Activated naive CD8-positive, alpha-beta T cell treated with anti-CD3 and anti-CD28 coated beads, Interleukin-2, amount 50 U/mL, for 16 hours (primary cell): ENCODE data around the gene HOGA1.
"Not testable (repeated sequence)": the region's sequence is repeated elsewhere in the genome, so short reads cannot be mapped to it uniquely, and the experiment has no call there.

Experiments
- DNase-seq: peaks from one replicate; pipeline ENCODE4 v3.0.0-alpha.2; 2020; ENCODE audit warnings: low read depth, low spot score

Gene HOGA1

DNA sequence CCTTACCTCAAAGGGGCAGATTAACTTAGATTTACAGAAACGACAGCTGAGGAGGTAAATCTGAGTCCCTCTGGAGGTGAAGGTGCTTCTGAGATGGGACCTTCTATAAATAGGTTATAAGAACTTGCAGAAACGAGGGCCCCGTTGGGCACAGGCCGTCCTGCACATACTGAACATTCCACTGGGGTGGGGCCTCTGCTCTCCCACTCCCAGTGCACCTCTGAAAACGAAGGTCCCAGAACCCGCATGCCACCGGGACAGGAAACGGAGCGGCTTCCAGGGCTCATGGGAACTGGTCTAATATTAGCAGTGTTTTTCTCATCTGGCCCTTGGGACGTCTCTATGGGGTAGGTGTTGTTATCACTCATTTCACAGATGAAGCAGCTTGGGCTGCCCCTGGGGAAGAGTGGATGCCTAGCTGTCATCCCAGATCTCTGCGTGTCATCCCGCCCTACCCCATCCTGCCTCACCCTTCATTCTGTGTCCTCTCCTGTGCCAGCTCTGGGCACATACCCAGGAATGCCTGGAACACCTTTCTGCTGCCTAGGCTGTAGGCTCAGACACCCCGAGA lies 24.9 kb downstream of the HOGA1 start:
- DNase-seq: no peak

DNA sequence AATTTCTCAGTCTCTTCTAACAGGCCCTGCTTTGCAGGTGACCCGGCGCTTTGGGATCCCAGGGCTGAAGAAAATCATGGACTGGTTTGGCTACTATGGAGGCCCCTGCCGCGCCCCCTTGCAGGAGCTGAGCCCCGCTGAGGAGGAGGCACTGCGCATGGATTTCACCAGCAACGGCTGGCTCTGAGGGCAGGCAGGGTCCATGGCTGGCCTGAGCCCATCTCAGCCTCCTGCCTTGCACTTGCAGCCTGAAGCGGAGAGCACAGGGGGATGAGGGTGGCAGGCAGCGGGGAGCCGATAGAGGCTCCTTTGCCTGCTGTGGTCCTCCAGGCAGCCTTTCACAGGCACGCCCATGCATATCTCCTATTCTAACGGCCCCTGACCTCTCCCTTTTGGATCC lies 27.3 kb downstream of the HOGA1 start:
- DNase-seq: no peak

DNA sequence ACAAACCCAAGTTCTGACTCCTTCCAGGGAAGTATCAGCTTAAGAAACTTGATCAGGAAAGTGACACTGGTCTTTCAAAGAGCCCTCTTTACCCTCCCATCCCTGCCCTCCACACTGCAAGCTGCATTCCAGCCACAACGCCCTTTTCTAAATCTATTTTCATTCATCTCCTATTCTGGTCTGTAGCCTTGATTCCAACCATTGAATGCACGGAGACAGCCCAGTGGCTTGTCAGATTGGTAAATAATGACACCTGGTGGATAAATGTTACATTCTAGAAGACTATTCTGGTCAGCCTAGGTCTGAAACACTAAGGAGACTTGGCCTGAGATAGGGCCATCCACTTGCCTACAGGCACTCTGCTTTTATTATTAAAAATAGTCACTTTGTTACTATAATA lies 28.2 kb downstream of the HOGA1 start:
- DNase-seq: no peak

DNA sequence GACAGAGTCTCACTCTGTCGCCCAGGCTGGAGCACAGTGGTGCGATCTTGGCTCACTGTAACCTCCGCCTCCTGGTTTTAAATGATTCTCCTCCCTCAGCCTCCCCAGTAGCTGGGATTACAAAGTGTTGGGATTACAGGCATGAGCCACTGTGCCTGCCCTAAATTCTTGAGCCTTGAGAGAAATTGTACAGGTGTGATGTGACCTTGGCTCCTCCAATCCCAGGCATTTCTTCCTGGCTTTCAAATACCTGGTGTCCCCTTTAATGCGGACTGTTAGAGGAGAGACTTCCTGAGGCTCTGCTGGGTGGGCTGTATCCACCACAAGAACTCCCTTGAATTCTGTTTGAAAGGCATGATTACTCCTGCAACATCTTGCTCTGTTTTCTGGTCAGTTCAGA lies 34.1 kb downstream of the HOGA1 start:
- no peak for DNase-seq

DNA sequence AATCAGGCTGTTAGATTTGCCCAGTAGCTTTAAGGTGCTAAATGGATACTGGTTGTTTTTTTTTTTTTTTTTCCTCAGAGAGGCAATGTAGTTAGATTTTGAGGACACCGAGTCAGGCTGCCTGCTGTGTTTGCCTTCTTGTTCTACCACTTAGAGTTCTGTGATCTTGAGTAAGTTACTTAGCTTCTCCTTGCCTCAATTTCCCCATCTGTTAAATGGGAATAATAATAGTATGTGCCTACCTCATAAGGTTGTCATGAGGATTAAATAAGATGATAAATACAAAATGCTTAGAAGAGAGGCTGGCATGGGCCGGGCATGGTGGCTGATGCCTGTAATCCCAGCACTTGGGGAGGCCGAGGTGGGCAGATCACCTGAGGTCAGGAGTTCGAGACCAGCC lies 34.5 kb downstream of the HOGA1 start:
- no peak for DNase-seq

DNA sequence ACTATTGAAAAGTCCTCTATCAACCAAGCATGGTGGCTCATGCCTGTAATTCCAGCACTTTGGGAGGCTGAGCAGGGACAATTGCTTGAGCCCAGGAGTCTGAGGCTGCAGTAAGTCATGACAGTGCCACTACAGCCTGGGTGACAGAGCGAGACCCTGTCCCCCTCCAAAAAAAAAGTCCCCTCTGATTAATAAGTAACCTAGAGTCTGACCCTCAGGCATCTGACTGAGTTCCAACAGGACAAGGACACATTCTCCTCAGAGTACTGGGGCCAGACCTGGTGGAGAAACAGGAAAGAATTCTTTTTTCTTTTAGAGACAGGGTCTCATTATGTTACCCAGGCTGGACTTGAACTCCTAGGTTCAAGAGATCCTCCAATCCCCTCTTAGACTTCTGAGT lies 39.1 kb downstream of the HOGA1 start:
- no peak for DNase-seq

DNA sequence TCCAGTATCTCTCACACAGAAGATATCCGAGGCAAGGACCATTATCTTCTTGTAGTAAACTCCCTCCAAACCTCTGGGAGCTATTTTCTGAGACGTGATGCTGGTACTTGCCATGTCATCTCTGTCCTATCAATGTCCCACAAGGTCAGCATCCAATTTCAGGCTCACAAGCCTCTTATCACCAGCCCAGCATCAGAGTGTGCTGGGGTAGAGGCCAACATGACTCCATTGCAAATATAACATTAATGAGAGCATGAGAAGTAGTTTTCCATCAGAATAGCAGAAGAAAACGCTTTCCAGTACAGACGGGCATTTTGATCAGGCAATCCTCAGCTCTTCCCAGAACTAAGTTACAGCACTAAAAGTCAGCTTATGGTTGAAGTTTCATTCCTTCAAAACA lies 43.5 kb downstream of the HOGA1 start:
- DNase-seq: no peak

DNA sequence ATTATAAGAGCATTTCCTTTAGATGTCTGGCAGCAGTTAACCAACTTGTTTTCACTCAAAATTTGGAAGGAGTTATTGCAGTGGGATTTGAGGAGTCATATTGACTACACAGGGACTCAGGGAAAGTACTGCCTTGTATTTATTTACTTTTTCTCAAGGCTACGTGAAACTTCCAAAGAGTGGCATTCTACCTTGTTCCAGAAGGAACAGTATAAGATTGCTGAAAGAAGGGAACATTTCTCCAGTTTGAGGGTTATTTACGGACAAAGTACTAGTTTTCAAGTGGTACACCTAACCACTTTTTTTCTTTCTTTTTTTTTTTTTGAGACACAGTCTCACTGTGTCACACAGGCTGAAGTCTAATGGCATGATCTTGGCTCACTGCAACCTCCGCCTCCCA lies 44.0 kb downstream of the HOGA1 start:
- DNase-seq: no peak

DNA sequence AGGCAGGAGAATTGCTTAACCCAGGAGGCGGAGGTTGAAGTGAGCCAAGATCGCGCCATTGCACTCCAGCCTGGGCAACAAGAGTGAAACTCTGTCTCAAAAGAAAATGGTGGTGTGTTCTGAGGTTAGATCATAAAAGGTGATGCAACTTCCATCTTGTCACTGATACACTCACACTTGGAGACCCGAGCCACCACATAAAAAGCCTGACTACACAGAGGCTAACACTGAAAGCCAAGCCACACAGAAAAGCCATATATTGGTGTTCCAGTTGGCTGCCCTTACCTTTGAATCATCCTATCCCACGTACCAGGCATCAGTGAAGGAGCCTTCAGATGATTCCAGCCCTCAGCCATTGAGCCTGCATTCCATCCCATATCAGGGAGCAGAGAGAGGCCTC lies 45.1 kb downstream of the HOGA1 start:
- no peak for DNase-seq

DNA sequence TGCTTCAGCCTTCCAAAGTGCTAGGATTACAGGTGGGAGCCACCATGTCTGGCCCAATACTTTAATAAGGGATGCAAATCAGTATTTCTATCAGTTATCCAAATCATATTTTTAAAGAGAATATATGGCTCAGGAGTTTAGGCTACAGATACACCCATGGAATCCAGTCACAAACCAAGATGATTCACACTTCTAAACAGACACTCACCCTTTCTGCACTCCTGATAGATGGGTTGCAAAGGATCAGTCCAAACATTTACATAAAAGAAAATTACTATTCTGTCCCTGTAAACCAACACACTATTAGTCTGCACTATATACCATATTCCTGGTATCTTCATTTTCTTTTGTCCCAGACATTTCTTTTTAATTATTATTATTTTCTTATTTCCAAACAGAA lies 46.9 kb downstream of the HOGA1 start:
- no peak for DNase-seq

DNA sequence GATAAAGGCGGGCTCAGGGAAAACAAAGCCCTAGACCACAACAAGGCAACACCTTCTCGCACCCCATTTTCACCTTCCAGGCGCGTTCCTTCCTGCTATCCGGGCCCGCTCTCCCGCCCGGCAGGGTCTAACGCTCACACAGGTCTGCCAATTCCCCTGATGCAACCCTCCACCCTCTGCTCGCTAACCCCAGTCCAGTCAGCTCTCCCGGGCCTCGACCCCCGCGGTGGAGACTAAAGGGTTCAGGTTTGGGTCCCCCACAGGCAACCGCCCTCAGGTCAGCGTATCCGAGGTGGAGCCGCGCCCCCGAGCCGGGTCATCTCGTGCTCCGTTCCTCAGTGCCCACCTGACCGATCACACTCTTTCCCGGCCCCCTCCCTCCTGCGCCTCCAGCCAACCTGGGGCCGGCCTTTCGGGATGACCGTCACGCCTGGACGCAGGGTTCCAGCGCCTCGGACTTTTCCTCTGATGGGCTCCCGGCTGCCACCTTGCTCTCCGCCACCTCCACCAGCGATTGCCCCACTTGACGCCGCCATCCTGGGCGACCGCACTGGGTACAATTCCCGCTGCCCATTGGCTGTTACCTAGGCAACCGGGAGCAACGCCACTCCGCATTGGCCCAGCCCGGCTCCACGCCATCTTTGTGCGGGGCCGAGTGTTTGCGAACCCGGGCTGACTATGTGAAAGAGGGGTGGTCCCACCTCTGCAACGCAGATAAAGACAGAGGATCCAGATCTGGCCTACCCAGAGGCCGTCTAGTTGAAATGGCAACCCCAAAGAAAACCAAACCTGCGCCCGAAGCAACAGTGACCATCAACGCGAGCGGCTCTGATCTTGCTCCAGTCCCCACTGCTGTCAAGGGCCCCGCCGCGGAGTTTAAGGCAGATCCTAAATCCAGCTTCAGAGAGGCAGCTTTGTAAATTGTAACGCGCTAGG lies 49.0 kb downstream of the HOGA1 start, which contains the start of gene MORN4:
MORN4 (minus strand) TSS at position 552 of the 936 bp plus-strand sequence. CDS start 13,847 bp downstream, outside the sequence.
- DNase-seq: peak; percentile 82

DNA sequence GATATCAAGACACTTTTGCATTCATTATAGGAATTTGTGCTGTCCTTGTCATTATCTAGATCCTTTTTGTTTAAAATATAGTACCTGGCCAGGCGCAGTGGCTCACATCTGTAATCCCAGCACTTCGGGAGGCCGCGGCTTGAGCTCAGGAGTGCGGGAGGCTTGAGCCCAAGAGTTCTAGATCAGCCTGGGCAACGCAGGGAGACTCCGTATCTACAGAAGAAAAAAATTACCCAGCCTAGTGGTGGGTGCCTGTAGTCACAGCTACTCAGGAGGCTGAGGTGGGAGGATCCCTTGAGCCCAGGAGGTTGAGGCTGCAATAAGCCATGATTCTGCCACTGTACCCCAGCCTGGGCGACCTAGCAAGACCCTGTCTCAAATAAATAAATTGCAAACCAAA lies 49.7 kb downstream of the HOGA1 start:
- no peak for DNase-seq

DNA sequence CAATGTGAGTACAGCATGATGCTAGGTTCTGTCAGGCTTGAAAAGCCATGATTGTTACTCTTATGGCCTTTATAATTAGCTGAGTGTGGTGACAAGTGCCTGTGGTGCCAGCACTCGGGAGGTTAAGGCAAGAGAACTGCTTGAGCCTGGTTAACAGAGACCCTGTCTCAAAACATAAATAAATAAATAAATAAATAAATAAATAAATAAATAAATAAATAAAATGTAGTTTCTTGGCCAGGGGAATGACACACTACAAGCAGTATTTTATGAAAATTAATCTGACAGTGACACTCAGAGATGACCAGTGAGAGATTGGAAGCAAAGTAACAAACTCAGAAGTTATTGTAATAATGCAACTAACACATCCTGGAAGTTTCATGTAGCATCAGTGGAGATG lies 51.4 kb downstream of the HOGA1 start:
- DNase-seq: no peak

DNA sequence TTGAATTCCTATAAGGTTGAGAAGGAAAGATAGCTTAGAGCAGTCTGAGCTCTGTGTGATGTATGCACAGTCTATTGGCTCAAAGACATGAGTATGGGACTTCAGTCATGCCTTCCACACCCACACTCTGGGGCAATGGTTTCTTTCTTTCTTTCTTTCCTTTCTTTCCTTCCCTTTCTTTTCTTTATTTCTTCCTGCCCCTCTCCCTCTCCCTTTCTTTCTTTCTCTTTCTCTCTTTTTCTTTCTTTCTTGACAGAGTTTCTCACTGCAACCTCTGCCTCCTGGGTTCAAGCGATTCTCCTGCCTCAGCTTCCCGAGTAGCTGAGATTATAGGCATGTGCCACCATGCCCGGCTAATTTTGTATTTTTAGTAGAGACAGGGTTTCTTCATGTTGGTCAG lies 54.9 kb downstream of the HOGA1 start:
- not testable (repeated sequence) for DNase-seq

DNA sequence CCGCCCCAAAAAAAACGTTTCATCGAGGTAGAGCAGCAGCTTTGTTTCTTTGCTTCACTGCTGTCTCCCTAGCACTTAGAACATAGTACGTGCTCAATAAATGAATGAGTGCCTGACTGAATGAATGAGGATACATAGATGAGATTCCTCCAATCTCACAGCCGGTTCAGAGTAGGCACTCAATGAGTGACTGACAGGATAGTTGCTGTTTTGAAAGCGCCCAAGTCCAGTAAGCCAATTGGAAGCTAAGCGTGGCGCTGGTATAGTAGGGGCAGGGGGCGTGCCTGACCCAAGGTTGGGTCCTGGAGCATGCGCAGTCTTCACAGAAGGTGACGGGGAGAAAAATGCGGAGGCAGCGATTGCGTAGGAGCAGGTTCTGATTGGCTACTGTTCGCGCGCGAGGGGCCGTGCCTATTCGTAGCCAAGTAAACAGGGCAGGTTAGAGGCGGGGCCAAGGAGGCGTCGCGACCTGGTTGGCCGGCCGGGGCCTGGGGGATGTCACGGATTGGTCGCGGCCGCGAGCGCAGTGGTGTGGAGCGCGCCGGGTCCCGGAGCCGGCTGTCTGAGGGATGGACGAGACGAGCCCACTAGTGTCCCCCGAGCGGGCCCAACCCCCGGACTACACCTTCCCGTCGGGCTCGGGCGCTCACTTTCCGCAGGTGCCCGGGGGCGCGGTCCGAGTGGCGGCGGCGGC lies 56.1 kb downstream of the HOGA1 start, which contains the start of gene PI4K2A:
PI4K2A (plus strand) TSS at position 498 of the 694 bp plus-strand sequence; CDS start at position 570, 72 bp downstream.
- peak; percentile 98 for DNase-seq

DNA sequence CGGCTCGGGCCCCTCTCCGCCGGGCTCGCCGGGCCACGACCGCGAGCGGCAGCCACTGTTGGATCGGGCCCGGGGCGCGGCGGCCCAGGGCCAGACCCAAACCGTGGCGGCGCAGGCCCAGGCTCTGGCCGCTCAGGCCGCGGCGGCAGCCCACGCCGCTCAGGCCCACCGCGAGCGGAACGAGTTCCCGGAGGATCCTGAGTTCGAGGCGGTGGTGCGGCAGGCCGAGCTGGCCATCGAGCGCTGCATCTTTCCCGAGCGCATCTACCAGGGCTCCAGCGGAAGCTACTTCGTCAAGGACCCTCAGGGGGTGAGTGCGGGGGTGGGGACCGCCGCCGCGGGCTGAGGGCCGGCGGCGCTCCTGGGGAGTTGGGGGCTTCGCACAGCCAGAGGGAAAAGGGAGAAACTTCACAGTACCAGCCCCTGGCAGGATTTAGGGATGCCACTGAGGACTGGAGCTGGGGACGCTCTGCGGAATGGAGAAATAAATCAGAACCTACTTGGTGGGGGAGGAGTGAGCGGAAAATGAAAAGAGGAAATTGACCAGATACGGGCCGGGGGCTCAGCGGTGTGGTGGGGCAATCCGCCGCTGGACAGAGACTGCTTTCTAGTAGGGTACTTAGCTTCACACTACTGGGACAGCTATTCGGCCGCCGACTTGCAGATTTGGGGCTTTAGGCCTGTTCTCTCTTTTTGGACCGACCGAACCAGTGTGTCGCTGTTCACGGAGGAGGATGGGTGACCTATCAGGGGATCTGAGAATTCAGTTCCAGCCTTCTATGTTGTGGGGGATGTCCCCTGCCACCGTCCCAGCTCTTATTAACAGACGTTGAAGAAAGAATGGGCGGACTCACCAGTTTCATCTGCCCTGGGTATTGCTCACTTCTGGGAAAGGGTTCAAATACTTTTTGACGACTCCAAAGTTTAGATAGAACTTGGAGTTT lies 57.0 kb downstream of the HOGA1 start:
- DNase-seq: no peak

DNA sequence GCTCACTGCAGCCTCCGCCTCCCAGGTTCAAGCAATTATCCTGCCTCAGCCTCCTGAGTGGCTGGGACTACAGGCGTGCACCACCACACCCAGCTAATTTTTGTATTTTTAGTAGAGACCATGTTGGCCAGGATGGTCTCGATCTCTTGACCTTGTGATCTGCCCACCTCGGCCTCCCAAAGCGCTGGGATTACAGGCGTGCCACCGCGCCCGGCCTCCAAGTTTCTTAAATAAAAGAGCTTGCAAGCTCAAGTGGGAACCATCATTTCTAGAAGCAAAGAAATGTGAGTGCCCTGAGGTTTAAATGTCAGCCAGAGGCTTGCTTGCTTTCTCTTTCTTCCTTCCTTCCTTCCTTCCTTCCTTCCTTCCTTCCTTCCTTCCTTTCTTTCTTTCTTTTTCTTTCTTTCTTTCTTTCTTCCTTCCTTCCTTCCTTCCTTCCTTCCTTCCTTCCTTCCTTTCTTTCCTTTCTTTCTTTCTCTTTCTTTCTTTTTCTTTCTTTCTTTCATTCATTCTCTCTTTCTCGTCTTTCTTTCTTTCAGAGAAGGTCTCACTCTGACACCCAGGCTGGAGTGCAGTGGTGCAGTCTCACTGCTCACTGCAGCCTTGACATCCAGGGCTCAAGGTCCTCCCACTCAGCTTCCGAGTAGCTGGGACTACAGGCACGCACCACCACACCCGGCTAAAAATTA lies 58.4 kb downstream of the HOGA1 start:
- DNase-seq: not testable (repeated sequence)

DNA sequence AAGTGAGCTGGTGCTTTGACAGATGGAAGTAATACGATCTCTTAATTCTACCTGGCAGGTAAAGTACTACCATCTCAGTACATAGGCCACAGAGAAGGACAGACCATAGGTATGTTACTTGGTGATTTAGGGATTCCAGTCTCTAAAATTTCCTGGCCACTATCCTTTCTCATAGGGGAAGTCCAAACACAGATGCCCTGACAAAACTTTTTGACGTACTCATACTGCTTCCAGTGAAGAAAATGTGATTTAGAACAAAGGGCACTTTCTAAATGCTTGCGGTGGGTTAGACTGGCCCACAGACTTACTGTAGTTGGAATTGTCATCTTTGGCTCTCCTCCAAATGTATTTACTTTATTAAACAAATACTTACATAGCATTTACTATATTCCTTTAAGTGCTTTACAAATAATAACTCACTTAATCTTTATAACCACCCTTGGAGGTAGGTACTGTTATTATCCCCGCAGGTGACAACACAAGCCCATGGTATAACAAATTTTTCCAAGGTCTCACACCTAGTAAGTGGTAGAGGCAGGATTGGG lies 59.3 kb downstream of the HOGA1 start:
- no peak for DNase-seq

DNA sequence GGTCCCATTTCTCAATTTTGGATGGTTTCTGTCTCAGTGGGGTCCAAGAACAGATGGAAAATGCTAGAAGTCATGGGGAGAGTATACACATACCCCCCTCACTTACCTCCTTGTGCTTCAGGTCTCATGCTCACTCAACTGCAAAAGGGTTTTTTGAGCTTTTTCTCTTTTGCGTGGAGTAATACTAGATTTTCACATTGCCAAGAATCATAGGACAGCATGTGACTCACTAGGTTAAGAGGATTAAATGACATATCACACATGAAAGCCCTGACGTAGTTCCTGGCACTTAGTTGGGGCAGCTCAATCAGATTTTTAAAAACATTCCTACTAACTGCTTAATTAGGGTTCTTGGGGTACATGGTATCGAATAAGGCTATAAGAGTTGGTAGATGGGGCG lies 60.7 kb downstream of the HOGA1 start:
- no peak for DNase-seq

DNA sequence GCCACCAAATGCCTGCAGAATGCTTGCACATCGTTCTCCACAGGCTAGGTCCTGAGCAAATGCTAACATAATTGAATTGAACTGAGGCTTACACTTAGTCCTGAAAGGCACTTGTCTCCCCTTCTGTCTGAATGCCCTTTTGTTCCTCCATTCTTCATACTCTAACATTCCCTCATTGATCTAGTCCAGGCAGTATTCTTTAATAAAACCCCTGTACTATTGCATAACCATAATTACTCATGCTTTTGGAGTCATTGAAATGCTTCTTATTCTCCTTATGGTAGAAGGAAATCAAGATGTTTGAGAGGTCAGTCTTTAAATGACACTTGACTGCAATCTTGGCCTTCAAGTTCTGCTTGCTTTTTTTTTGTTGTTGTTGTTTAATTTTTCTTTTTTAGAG lies 63.4 kb downstream of the HOGA1 start:
- no peak for DNase-seq
